Osteocyte (in vitro differentiated cells): ENCODE results near the gene CGB5. TPM values are rescaled to one million over a fixed set of nuclear protein-coding genes. Genes with fewer than 3 reads are reported as not detected.

Experiments used
- DNase-seq: peaks from one replicate; pipeline ENCODE4 v3.0.0; 2021; ENCODE audit warnings: mixed read lengths; ENCODE audit not compliant: unreplicated experiment; ENCODE audit errors: extremely low spot score
- H3K27ac Mint-ChIP-seq: one replicate; pipeline ENCODE4 v1.8.0; 2021; ENCODE audit warnings: mild to moderate bottlenecking, mixed read lengths; ENCODE audit not compliant: unreplicated experiment
- H3K27me3 Mint-ChIP-seq: one replicate; pipeline ENCODE4 v1.8.0; 2021; ENCODE audit warnings: mixed read lengths; ENCODE audit not compliant: unreplicated experiment
- H3K36me3 Mint-ChIP-seq: one replicate; pipeline ENCODE4 v1.8.0; 2021; ENCODE audit warnings: mixed read lengths; ENCODE audit not compliant: unreplicated experiment
- H3K4me1 Mint-ChIP-seq: one replicate; pipeline ENCODE4 v1.8.0; 2021; ENCODE audit warnings: mixed read lengths; ENCODE audit not compliant: unreplicated experiment
- H3K4me3 Mint-ChIP-seq: one replicate; pipeline ENCODE4 v1.8.0; 2021; ENCODE audit warnings: mild to moderate bottlenecking, moderate library complexity, mixed read lengths; ENCODE audit not compliant: unreplicated experiment
- H3K9me3 Mint-ChIP-seq: one replicate; pipeline ENCODE4 v1.8.0; 2021; ENCODE audit warnings: mixed read lengths; ENCODE audit not compliant: unreplicated experiment
- total RNA-seq: library from RNA; stranded (reverse); gene quantifications from 2 replicates; pipeline ENCODE4 v1.2.1, GENCODE V29; 2021
- TF ChIP-seq, protein P1 (sequence below): fragments of 200-600 bp; sonication (generic); IDR thresholded peaks from 2 replicates; pipeline ENCODE4 v1.5.0; 2021; ENCODE audit warnings: antibody characterized with exemption, mild to moderate bottlenecking, moderate library complexity

Gene CGB5
- total RNA-seq, 1 donor from 2014 or later, result not detected

DNA sequence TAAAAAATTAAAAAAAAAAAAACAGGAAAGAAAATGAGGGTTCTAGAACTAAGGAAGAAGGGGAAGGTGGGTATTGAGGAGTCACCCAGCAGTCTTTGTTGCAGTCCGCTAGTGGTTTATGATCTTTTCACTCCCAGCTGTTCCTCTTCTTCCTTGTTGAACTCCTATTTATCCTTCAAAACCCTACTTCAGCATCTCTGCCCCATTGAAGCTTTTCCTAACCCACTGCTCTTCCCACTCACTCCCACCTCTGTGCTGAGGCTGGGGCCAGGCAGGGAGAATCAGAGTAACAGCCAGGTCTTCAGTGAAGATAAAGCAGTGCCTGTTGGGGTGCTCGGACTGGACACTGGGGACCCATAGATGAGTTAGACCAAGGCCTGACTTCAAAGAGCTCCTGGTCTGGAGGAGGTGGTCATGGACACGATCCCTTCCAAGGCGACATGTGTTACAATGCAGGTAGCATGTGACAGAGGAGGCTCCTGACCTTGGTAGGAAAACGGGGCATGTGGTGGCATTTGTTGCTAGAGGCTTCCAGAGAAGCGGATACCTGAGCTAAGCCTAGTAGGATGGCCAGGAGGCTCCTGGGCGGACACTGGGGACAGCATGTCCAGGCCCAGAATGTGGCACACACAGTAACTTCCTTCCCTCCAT is 38.6 kb upstream of the CGB5 start:
- Mint-ChIP-seq H3K4me3 (no peak overlapping the region), H3K9me3 (no peaks in the 10 kb centered on the region), H3K4me1 (no peaks in the 10 kb centered on the region), H3K27me3 (no peaks in the 10 kb centered on the region), H3K27ac (no peak overlapping the region), H3K36me3 (peaks cover 5% of the 10 kb centered on the region)
- TF ChIP-seq, protein P1, sequence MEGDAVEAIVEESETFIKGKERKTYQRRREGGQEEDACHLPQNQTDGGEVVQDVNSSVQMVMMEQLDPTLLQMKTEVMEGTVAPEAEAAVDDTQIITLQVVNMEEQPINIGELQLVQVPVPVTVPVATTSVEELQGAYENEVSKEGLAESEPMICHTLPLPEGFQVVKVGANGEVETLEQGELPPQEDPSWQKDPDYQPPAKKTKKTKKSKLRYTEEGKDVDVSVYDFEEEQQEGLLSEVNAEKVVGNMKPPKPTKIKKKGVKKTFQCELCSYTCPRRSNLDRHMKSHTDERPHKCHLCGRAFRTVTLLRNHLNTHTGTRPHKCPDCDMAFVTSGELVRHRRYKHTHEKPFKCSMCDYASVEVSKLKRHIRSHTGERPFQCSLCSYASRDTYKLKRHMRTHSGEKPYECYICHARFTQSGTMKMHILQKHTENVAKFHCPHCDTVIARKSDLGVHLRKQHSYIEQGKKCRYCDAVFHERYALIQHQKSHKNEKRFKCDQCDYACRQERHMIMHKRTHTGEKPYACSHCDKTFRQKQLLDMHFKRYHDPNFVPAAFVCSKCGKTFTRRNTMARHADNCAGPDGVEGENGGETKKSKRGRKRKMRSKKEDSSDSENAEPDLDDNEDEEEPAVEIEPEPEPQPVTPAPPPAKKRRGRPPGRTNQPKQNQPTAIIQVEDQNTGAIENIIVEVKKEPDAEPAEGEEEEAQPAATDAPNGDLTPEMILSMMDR, result no peak
- DNase-seq, result no peak

- no peaks in the 10 kb centered on the region for H3K4me1 Mint-ChIP-seq
- H3K27ac Mint-ChIP-seq, result no peak overlapping the region
- no peak for DNase-seq
- H3K4me3 Mint-ChIP-seq, result no peak overlapping the region
- TF ChIP-seq, protein P1, result no peak
- H3K36me3 Mint-ChIP-seq, result peaks cover 9% of the 10 kb centered on the region
- H3K9me3 Mint-ChIP-seq, result no peaks in the 10 kb centered on the region
- no peaks in the 10 kb centered on the region for H3K27me3 Mint-ChIP-seq
Measured at GRCh38 chr19:49006905-49007304, 36.7 kb upstream of the CGB5 start.

GRCh38 chr19:49009828-49010227 is 33.8 kb upstream of the CGB5 start:
- Mint-ChIP-seq H3K4me1 (no peaks in the 10 kb centered on the region), H3K36me3 (peaks cover 13% of the 10 kb centered on the region), H3K4me3 (no peak overlapping the region), H3K27me3 (no peaks in the 10 kb centered on the region), H3K27ac (no peak overlapping the region), H3K9me3 (no peaks in the 10 kb centered on the region)
- no peak for DNase-seq
- TF ChIP-seq, protein P1, result no peak

DNA sequence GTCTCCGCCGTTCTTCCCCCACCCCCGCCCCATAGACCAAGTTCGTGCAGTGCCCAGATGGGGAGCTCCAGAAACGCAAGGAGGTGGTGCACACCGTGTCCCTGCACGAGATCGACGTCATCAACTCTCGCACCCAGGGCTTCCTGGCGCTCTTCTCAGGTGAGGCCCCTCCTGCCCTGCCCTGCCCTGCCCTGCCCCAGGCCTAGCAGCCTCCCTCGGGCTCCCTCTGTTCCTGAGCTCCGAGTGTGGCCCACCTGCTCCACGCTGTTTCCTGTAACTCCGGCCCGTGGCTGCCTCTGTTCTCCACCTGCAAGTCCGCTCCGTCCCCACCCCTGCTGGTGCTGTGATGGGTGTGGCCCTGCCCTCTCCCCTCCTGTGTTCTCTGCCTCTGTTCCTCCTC is 33.2 kb upstream of the CGB5 start:
- H3K27me3 Mint-ChIP-seq, result no peaks in the 10 kb centered on the region
- no peaks in the 10 kb centered on the region for H3K9me3 Mint-ChIP-seq
- peaks cover 15% of the 10 kb centered on the region for H3K36me3 Mint-ChIP-seq
- no peak overlapping the region for H3K27ac Mint-ChIP-seq
- no peaks in the 10 kb centered on the region for H3K4me1 Mint-ChIP-seq
- no peak for DNase-seq
- H3K4me3 Mint-ChIP-seq, result no peak overlapping the region
- TF ChIP-seq, protein P1, result no peak

DNA sequence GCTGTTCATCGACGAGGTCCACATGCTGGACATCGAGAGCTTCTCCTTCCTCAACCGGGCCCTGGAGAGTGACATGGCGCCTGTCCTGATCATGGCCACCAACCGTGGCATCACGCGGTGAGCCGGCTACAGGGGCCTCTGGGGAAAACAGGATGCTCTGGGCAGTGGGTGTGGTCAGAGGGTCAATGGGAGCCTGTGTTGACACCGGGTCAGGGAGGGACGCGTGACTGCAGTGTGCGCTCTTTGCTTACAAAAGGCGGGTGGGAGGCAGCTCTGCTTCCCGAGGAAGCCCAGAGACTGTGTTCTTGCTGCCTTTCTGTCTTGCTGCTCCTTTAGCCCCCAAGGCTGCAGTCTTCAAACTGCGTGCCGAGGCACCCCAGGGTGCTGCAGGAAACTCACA is 32.5 kb upstream of the CGB5 start:
- H3K4me1 Mint-ChIP-seq, result no peaks in the 10 kb centered on the region
- H3K27me3 Mint-ChIP-seq, result no peaks in the 10 kb centered on the region
- H3K27ac Mint-ChIP-seq, result no peak overlapping the region
- TF ChIP-seq, protein P1, result no peak
- H3K36me3 Mint-ChIP-seq, result peaks cover 19% of the 10 kb centered on the region
- no peak overlapping the region for H3K4me3 Mint-ChIP-seq
- no peaks in the 10 kb centered on the region for H3K9me3 Mint-ChIP-seq
- DNase-seq, result no peak
